ENCODE measurements around the gene KRT222. TPM values are rescaled to one million over a fixed set of nuclear protein-coding genes. Genes with fewer than 3 reads are reported as not detected.

KRT222 gene
- total and polyA plus RNA-seq, 3 experiments from 2014 or later, result not detected

DNA sequence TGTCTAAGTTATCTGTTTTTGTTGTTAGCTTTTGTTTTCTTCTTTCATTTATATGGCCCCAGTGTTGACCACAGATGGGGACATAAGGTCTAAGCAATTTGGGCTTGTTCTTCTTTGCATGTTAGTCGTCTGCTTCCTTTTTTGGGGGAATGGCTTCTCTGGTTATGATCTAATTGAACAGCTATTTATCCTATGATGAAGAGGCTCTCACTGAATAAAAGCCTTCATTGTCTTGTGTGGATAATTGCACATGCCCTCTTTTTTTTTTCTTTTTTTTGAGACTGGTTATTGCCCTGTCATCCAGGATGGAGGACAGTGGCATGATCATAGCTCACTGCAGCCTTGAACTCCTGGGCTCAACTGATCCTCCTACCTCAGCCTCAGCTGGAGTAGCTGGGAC lies 31.1 kb downstream of the KRT222 start:
- Mint-ChIP-seq H3K4me1 (peaks cover 12 to 16% (median 13%) of the 10 kb centered on the region in 3 donors), H3K27me3 (no peaks in the 10 kb centered on the region), H3K36me3 (peaks cover 7 to 96% (median 26%) of the 10 kb centered on the region in 3 donors), H3K27ac (peak overlapping the region in 3 of 8 donors; percentile 19 to 73 (median 43)), H3K9me3 (no peaks in the 10 kb centered on the region), H3K4me3 (no peak overlapping the region)
- Histone ChIP-seq H3K27ac (ENCODE audit: low read depth, low read length) (no peak overlapping the region), H3K4me3 (ENCODE audit: low read length) (no peak overlapping the region), H3K36me3 (ENCODE audit: insufficient read depth, low read length) (peaks cover 50% of the 10 kb centered on the region), H3K9me3 (ENCODE audit: low read length) (no peaks in the 10 kb centered on the region), H3K27me3 (ENCODE audit: insufficient read depth, low read length, poor library complexity, severe bottlenecking) (no peaks in the 10 kb centered on the region), H3K4me1 (ENCODE audit: insufficient read depth, low read length) (peaks cover under 1% of the 10 kb centered on the region)
- no peak for DNase-seq
- CTCF ChIA-PET, result interaction anchor here (1.2 to 1.7 kb wide), 3 partner anchors 14 to 71 kb away, joined by 3 to 5 read pairs (median 3); no protein-coding TSS in a partner anchor
- POLR2A ChIA-PET, result interaction anchor here (1.0 kb wide), 1 partner anchor 11 kb away, joined by 3 read pairs; no protein-coding TSS in a partner anchor

DNA sequence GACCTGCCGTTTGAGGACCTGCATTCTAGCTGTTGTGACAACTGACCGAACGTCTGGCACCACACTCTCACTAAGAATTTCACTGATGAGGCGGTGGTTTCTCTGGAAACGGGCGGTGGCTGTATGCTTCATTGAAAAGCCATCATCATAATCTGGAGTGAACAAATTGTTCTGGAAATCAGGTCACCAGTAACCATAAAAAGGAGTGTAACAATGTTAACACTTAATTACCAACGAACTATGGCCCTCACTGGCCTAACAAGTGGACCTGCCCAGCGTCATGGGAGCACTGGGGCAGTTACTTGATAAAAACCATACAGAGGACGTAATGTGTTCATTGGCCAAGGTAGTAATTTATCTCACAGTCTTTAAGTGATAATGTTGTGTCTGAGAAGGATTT lies 32.8 kb downstream of the KRT222 start:
- ChIA-PET POLR2A (no interaction called here), CTCF (no interaction called here)
- Mint-ChIP-seq H3K4me3 (no peak overlapping the region), H3K4me1 (peaks cover 0 to 3% (median 0%) of the 10 kb centered on the region in 3 donors), H3K27me3 (no peaks in the 10 kb centered on the region), H3K27ac (no peak overlapping the region), H3K36me3 (peaks cover 7 to 94% (median 27%) of the 10 kb centered on the region in 3 donors), H3K9me3 (no peaks in the 10 kb centered on the region)
- Histone ChIP-seq H3K27me3 (ENCODE audit: insufficient read depth, low read length, poor library complexity, severe bottlenecking) (no peaks in the 10 kb centered on the region), H3K4me3 (ENCODE audit: low read length) (no peak overlapping the region), H3K27ac (ENCODE audit: low read depth, low read length) (no peak overlapping the region), H3K9me3 (ENCODE audit: low read length) (no peaks in the 10 kb centered on the region), H3K4me1 (ENCODE audit: insufficient read depth, low read length) (no peaks in the 10 kb centered on the region), H3K36me3 (ENCODE audit: insufficient read depth, low read length) (peaks cover 52% of the 10 kb centered on the region)
- no peak for DNase-seq

DNA sequence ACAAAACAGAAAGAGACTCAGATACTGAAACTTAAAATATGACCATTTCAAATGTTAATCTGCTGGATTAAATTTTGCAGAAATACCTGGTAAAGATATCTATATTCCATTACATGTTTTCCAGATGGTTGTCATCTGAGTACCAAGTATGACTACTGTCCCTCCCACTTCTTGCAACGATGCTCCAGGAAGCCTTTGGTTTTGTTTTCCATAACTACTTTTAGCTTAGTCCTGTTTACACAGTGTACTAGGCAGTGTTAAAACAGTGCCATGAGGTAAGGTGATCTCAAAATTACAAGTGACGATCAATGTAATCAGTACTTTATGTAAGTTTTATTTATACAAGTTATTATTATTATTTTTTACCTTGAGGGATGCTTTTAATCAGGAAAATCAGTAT lies 35.1 kb downstream of the KRT222 start:
- ChIA-PET CTCF (interaction anchor here (0.9 to 1.5 kb wide), 2 partner anchors 10 to 69 kb away, joined by 3 to 4 read pairs; no protein-coding TSS in a partner anchor), POLR2A (no interaction called here)
- no peak overlapping the region for H3K27ac ChIP-seq (ENCODE audit: low read depth, low read length)
- H3K36me3 ChIP-seq (ENCODE audit: insufficient read depth, low read length), result peaks cover 33% of the 10 kb centered on the region
- Mint-ChIP-seq H3K4me3 (no peak overlapping the region), H3K4me1 (peaks cover 0 to 8% (median 3%) of the 10 kb centered on the region in 3 donors), H3K27me3 (no peaks in the 10 kb centered on the region), H3K36me3 (peaks cover 0 to 73% (median 15%) of the 10 kb centered on the region in 3 donors), H3K27ac (no peak overlapping the region), H3K9me3 (no peaks in the 10 kb centered on the region)
- H3K4me3 ChIP-seq (ENCODE audit: low read length), result no peak overlapping the region
- H3K4me1 ChIP-seq (ENCODE audit: insufficient read depth, low read length), result no peaks in the 10 kb centered on the region
- no peaks in the 10 kb centered on the region for H3K9me3 ChIP-seq (ENCODE audit: low read length)
- H3K27me3 ChIP-seq (ENCODE audit: insufficient read depth, low read length, poor library complexity, severe bottlenecking), result no peaks in the 10 kb centered on the region
- no peak for DNase-seq

DNA sequence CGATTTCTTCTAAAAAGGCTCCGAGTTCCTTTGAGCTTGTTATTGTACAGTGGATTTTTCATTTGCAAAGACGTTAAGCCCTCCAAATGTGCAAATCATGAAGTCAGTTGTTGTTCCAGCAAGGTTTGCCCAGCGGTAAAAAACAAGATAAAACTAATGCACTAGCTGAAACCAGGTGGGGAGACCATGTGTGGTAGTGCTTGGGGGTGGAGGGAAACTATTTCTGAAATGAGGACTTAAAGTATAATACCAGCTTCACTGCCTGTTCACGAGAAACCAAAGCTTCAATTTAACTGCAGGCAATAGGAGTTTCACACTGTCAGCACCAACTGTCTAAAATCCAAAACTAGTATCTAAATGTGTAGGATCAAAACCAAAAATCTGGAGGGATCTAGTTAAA lies 39.7 kb downstream of the KRT222 start:
- peaks cover 19 to 42% (median 34%) of the 10 kb centered on the region in 3 donors for H3K4me1 Mint-ChIP-seq
- H3K27ac Mint-ChIP-seq, result no peak overlapping the region

DNA sequence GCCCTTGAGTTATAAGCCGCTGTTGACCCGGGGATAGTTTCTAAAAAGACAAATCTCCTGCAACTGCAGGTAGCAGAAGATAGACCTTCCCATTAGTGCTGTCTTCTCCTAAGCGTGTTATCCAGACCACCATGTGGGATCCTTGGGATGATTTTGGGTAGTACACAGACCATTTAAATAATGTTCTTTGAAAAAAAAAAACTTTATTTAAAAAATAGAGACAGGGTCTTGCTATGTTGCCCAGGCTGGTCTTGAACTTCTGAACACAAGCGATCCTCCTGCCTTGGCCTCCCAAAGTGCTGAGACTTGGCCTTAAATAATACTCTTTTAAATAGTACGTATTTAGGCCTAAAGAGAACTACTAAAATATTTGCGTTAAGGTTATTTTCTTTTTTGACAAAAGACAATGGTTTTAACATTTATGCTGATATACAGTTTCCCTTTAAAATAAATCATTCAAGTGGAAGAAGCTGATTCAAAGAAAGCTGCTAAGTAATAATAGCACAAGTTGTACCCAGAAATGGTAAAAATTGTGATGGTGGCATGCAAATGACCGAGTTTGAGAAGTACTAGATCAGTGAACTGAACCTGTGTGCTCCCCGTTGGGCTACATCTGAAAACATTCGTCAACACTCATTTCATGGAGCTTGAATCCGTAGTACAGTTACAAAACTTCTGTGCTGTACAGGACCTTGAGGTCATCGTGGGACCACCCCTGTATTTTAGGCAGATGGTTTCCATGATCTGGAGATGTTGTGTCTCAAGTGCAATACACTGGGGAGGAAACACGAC lies 41.4 kb downstream of the KRT222 start:
- peak overlapping the region in 2 of 7 donors; percentile 40 to 54 for H3K4me3 Mint-ChIP-seq
- H3K36me3 Mint-ChIP-seq, result peaks cover 0 to 12% (median 2%) of the 10 kb centered on the region in 3 donors
- no peak for DNase-seq
- H3K4me3 ChIP-seq (ENCODE audit: low read length), result no peak overlapping the region
- ChIA-PET POLR2A (no interaction called here), CTCF (interaction anchor here (1.1 kb wide), 1 partner anchor 23 kb away, joined by 3 read pairs; no protein-coding TSS in a partner anchor)
- no peaks in the 10 kb centered on the region for H3K9me3 ChIP-seq (ENCODE audit: low read length)
- no peak overlapping the region for H3K27ac ChIP-seq (ENCODE audit: low read depth, low read length)
- no peaks in the 10 kb centered on the region for H3K9me3 Mint-ChIP-seq
- H3K4me1 ChIP-seq (ENCODE audit: insufficient read depth, low read length), result peaks cover 35% of the 10 kb centered on the region
- no peaks in the 10 kb centered on the region for H3K27me3 Mint-ChIP-seq
- H3K27me3 ChIP-seq (ENCODE audit: insufficient read depth, low read length, poor library complexity, severe bottlenecking), result peaks cover 2% of the 10 kb centered on the region
- peaks cover 25 to 49% (median 41%) of the 10 kb centered on the region in 3 donors for H3K4me1 Mint-ChIP-seq
- peak overlapping the region in 1 of 8 donors; percentile 77 for H3K27ac Mint-ChIP-seq
- no peaks in the 10 kb centered on the region for H3K36me3 ChIP-seq (ENCODE audit: insufficient read depth, low read length)

More for the DNA sequence above, 39.7 kb downstream of the KRT222 start:
- DNase-seq, result no peak
- Mint-ChIP-seq H3K36me3 (peaks cover 0 to 29% (median 4%) of the 10 kb centered on the region in 3 donors), H3K4me3 (no peak overlapping the region), H3K9me3 (no peaks in the 10 kb centered on the region), H3K27me3 (no peaks in the 10 kb centered on the region)
- H3K9me3 ChIP-seq (ENCODE audit: low read length), result no peaks in the 10 kb centered on the region
- ChIA-PET CTCF (interaction anchor here (1.0 to 2.2 kb wide), 3 partner anchors 11 to 77 kb away, joined by 3 to 6 read pairs (median 5); no protein-coding TSS in a partner anchor), POLR2A (interaction anchor here (0.6 to 0.7 kb wide), 2 partner anchors 10 to 304 kb away, joined by 3 to 4 read pairs; no protein-coding TSS in a partner anchor)
- no peak overlapping the region for H3K27ac ChIP-seq (ENCODE audit: low read depth, low read length)
- no peak overlapping the region for H3K4me3 ChIP-seq (ENCODE audit: low read length)
- H3K4me1 ChIP-seq (ENCODE audit: insufficient read depth, low read length), result peaks cover 24% of the 10 kb centered on the region
- no peaks in the 10 kb centered on the region for H3K27me3 ChIP-seq (ENCODE audit: insufficient read depth, low read length, poor library complexity, severe bottlenecking)
- H3K36me3 ChIP-seq (ENCODE audit: insufficient read depth, low read length), result peaks cover 7% of the 10 kb centered on the region

DNA sequence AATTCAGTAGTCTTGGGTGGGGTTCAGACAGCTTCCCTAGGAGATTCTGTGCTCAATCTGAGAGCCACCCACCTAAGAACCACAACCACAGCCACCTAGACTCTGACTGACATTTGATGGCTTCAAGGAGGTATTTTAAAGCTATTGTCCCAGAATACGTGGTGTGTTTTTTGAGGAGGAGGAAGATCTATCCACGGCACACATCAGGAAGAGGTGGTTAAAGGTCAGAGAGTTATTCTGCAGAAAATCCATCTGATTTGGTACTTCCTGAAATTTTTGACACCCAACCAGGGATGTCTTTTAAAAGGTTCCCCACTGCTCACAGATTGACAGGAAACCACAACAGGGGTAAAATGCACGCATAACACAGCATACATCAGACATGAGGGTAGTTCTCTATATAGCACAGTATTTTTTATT lies 42.5 kb downstream of the KRT222 start:
- no peak overlapping the region for H3K4me3 ChIP-seq (ENCODE audit: low read length)
- H3K27ac ChIP-seq (ENCODE audit: low read depth, low read length), result no peak overlapping the region
- H3K4me1 Mint-ChIP-seq, result peaks cover 25 to 49% (median 41%) of the 10 kb centered on the region in 3 donors
- H3K4me1 ChIP-seq (ENCODE audit: insufficient read depth, low read length), result peaks cover 35% of the 10 kb centered on the region
- H3K27ac Mint-ChIP-seq, result peak overlapping the region; percentile 34 to 91 (median 82)
- no peaks in the 10 kb centered on the region for H3K36me3 ChIP-seq (ENCODE audit: insufficient read depth, low read length)
- peak in 2 of 5 donors; percentile 57 to 80 for DNase-seq
- peak overlapping the region; percentile 24 to 65 (median 32) for H3K4me3 Mint-ChIP-seq
- H3K27me3 Mint-ChIP-seq, result no peaks in the 10 kb centered on the region
- ChIA-PET POLR2A (interaction anchor here (0.9 to 1.0 kb wide), 2 partner anchors 11 to 61 kb away, joined by 3 to 5 read pairs; no protein-coding TSS in a partner anchor), CTCF (interaction anchor here (0.8 to 3.9 kb wide), 2 partner anchors 60 to 89 kb away, joined by 3 to 42 read pairs; partner anchors contain the start of gene CCR7)
- no peaks in the 10 kb centered on the region for H3K9me3 ChIP-seq (ENCODE audit: low read length)
- peaks cover 0 to 4% (median 0%) of the 10 kb centered on the region in 3 donors for H3K36me3 Mint-ChIP-seq
- peaks cover 2% of the 10 kb centered on the region for H3K27me3 ChIP-seq (ENCODE audit: insufficient read depth, low read length, poor library complexity, severe bottlenecking)
- no peaks in the 10 kb centered on the region for H3K9me3 Mint-ChIP-seq

DNA sequence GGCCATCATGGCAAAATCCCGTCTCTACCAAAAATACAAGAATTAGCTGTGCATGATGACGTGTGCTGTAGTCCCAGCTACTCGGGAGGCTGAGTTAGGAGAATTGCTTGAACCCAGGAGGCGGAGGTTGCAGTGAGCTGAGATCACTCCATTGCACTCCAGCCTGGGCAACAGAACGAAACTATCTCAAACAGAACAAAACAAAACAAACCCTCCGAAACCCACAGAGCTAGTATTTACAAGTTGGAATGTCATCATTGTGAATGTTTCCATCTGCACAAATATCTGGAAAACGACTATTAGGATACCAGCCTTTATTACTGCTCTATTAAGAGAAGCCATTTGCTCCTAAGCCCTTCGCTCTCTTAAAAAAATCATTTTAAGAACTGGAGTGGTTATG lies 43.4 kb downstream of the KRT222 start:
- peaks cover 35% of the 10 kb centered on the region for H3K4me1 ChIP-seq (ENCODE audit: insufficient read depth, low read length)
- CTCF ChIA-PET, result interaction anchor here (0.7 to 3.9 kb wide), 2 partner anchors 9 to 59 kb away, joined by 3 to 42 read pairs; partner anchors contain the start of gene CCR7
- POLR2A ChIA-PET, result interaction anchor here (0.6 to 1.0 kb wide), 2 partner anchors 60 to 141 kb away, joined by 3 to 5 read pairs; no protein-coding TSS in a partner anchor

More for the DNA sequence above, 43.4 kb downstream of the KRT222 start:
- no peak overlapping the region for H3K27ac ChIP-seq (ENCODE audit: low read depth, low read length)
- no peaks in the 10 kb centered on the region for H3K36me3 Mint-ChIP-seq
- no peaks in the 10 kb centered on the region for H3K9me3 ChIP-seq (ENCODE audit: low read length)
- no peaks in the 10 kb centered on the region for H3K9me3 Mint-ChIP-seq
- H3K4me3 Mint-ChIP-seq, result no peak overlapping the region
- no peaks in the 10 kb centered on the region for H3K27me3 Mint-ChIP-seq
- peaks cover 2% of the 10 kb centered on the region for H3K27me3 ChIP-seq (ENCODE audit: insufficient read depth, low read length, poor library complexity, severe bottlenecking)
- H3K36me3 ChIP-seq (ENCODE audit: insufficient read depth, low read length), result no peaks in the 10 kb centered on the region
- peak overlapping the region in 4 of 8 donors; percentile 47 to 77 (median 76) for H3K27ac Mint-ChIP-seq
- DNase-seq, result no peak
- peaks cover 27 to 54% (median 46%) of the 10 kb centered on the region in 3 donors for H3K4me1 Mint-ChIP-seq
- no peak overlapping the region for H3K4me3 ChIP-seq (ENCODE audit: low read length)

All from CD8-positive, alpha-beta memory T cell (primary cell).